Heart right ventricle (tissue), 16 donors: ENCODE data around the gene PRR23A. TPM values are rescaled to one million over a fixed set of nuclear protein-coding genes. Genes with fewer than 3 reads are reported as not detected.

Source experiments
- ATAC-seq, 8 donors: fragments of 200-7000 bp; cut with Tn5 transposase; one replicate each; pipeline ENCODE4 v1.9.1; 2020; ENCODE audit warnings: mild to moderate bottlenecking in 8 of 8, moderate library complexity in 8 of 8, moderate number of reproducible peaks in 1 of 8
- DNase-seq, 2 donors: peaks; one replicate each; pipeline ENCODE4 v3.0.0-alpha.2; 2020
- H3K27ac ChIP-seq, 10 donors: fragments of 200-600 bp; sonication (generic) in 2 of 10; one replicate each; pipeline versions ENCODE4 v1.5.0 to v1.8.0; 2020 to 2022; ENCODE audit warnings: mild to moderate bottlenecking in 3 of 10
- H3K27me3 ChIP-seq, 7 donors: fragments of 200-600 bp; one replicate each; pipeline ENCODE4 v1.8.0; 2021 to 2022; ENCODE audit warnings: mild to moderate bottlenecking in 2 of 7
- H3K36me3 ChIP-seq, 9 donors: fragments of 200-600 bp; sonication (generic) in 1 of 9; one replicate each; pipeline versions ENCODE4 v1.5.0 to v1.8.0; 2020 to 2022; ENCODE audit warnings: mild to moderate bottlenecking in 2 of 9
- H3K4me1 ChIP-seq, 9 donors: fragments of 200-600 bp; sonication (generic) in 1 of 9; one replicate each; pipeline versions ENCODE4 v1.5.0 to v1.8.0; 2020 to 2022; ENCODE audit warnings: mild to moderate bottlenecking in 4 of 9
- H3K4me3 ChIP-seq, 10 donors: fragments of 200-600 bp; sonication (generic) in 2 of 10; one replicate each; pipeline versions ENCODE4 v1.5.0 to v1.8.0; 2020 to 2022; ENCODE audit warnings: mild to moderate bottlenecking in 7 of 10, moderate library complexity in 2 of 10
- H3K9me3 ChIP-seq, 11 donors: fragments of 200-600 bp in 10 of 11; sonication (generic) in 2 of 11; one replicate each; pipeline versions ENCODE4 v1.5.0 to v1.8.0; 2013 to 2022; ENCODE audit warnings: mild to moderate bottlenecking in 2 of 11, control low read depth in 1 of 11, moderate library complexity in 1 of 11
- CTCF ChIP-seq, 9 donors: fragments of 200-600 bp; sonication (generic) in 2 of 9; IDR thresholded peaks; one replicate each; pipeline versions ENCODE4 v1.5.0 to v1.8.0; 2021 to 2022; ENCODE audit warnings: antibody characterized with exemption in 9 of 9, mild to moderate bottlenecking in 5 of 9, moderate library complexity in 1 of 9
- WGBS, 2 donors: extraction: QIAGEN DNeasy Blood & Tissue Kit; methylation state at CpG; one replicate each; pipeline ENCODE4 v1.1.7; 2013; ENCODE audit warnings: inconsistent platforms in 1 of 2; 5-methylcytosine and 5-hydroxymethylcytosine counted together
- intact Hi-C, 10 donors: fragments of 100-400 bp; cut with DNase I; formaldehyde crosslinking; loops; one replicate each; pipeline versions ENCODE4 v1.11.1 to v1.14.2; 2022
- long read RNA-seq, 3 donors: library from polyadenylated mRNA; unstranded; transcript quantifications; one replicate each; pipeline ENCODE4 v2.0.0, GENCODE V29; 2020 to 2021
- polyA plus RNA-seq, 2 donors: library from polyadenylated mRNA; stranded (reverse); fragments of 200-250 nt; gene quantifications; one replicate each; pipeline ENCODE4 v1.2.3, GENCODE V29; 2013
- total RNA-seq, 10 donors: library from RNA; stranded (reverse); fragmentation: NEBNext Ultra II Directional in 3 of 10; extraction: Animal tissue kit (Norgen Biotek cat#: 25700) in 3 of 10; gene quantifications; one replicate each; pipeline versions ENCODE4 v1.2.1 to v1.2.4, GENCODE V29; 2021 to 2023
- donor health status: Arrhythmogenic right ventricular cardiomyopathy.
- donor health status: ischemic (EF 13 %, LVEDD 7.1; RV severe dilation, severe dysfunction).
- donor health status: healthy with polysubstance abuse.
- donor health status: DM: no; HTN: yes; CAD: no.
- donor health status: DM: no; HTN: no; CAD: no.
- donor health status: ischemic (EF 25% LVEDD 6.9; RV normal size, moderate dysfunction).
- donor health status: ischemic (EF 25% LVEDD 5.7; RV mildly dilated, moderate dysfunction).
- donor health status: healthy.
- donor health status: DM: yes; HTN: yes; CAD: no.
- donor health status: Ischemic cardiomyopathy.
- donor health status: ischemic (EF 35%, LVEDD 5.7; RV mildly dilated, moderate dysfunction).
- donor health status: nonischemic (EF 11% LVEDD 7.7; RV severe dilation, severe dysfunction).
- donor health status: DM: yes; HTN: yes; CAD: no.
- donor health status: PGD.
- donor health status: ischemic (EF 29% LVEDD 5.4; RV normal size, mild dysfunction).
- donor health status: nonischemic (EF 23%, LVEDD 6.1; RV moderate dilation, normal function).

PRR23A gene
- total RNA-seq (not detected), polyA plus RNA-seq (not detected)
- long read RNA-seq, donor 1: 0 reads
- long read RNA-seq, donor 2: 0 reads
- long read RNA-seq, donor 3: 0 reads

- Histone ChIP-seq H3K36me3 (no peaks in the 10 kb centered on the region), H3K27me3 (peaks cover 0 to 16% (median 0%) of the 10 kb centered on the region in 7 donors), H3K4me1 (no peaks in the 10 kb centered on the region), H3K27ac (no peak within 1 kb of the TSS), H3K9me3 (peaks cover 0 to 59% (median 4%) of the 10 kb centered on the region in 11 donors), H3K4me3 (no peak within 1 kb of the TSS)
- WGBS, 2 donors: 59 to 69% methylated on average over 60 of the region's 60 CpGs
- intact Hi-C loops: no loop called here
- ATAC-seq (no peak), DNase-seq (no peak)
- TF ChIP-seq CTCF (IDR thresholded peaks at IDR 0.05): no peak
Measured at GRCh38 chr3:139006051-139006716, at the start of gene PRR23A. Gene PRR23A (minus strand): TSS chr3:139006268. CDS start chr3:139006268, 0 bp downstream.

GRCh38 chr3:139052802-139053600 is 46.9 kb upstream of the PRR23A start:
- intact Hi-C loops: no loop called here
- H3K4me1 ChIP-seq: no peaks in the 10 kb centered on the region
- TF ChIP-seq CTCF (IDR thresholded peaks at IDR 0.05): no peak
- H3K9me3 ChIP-seq: peaks cover 0 to 45% (median 21%) of the 10 kb centered on the region in 11 donors
- H3K4me3 ChIP-seq: no peak overlapping the region
- no peak overlapping the region for H3K27ac ChIP-seq
- 61 to 63% methylated on average over 2 of the region's 2 CpGs for WGBS, 2 donors
- DNase-seq (no peak), ATAC-seq (no peak)
- H3K36me3 ChIP-seq: no peaks in the 10 kb centered on the region
- H3K27me3 ChIP-seq: no peaks in the 10 kb centered on the region

- no peak for DNase-seq
- H3K27ac ChIP-seq: no peak within 1 kb of the TSS
- no peak for TF ChIP-seq CTCF (IDR thresholded peaks at IDR 0.05)
Measured at GRCh38 chr3:139044366-139045210, 38.5 kb upstream of the PRR23A start, which contains the start of gene PRR23C. Gene PRR23C (minus strand): TSS chr3:139044892. CDS start chr3:139044620, 272 bp downstream.

More at GRCh38 chr3:139044366-139045210, 38.5 kb upstream of the PRR23A start, which contains the start of gene PRR23C:
- peaks cover 0 to 32% (median 16%) of the 10 kb centered on the region in 7 donors for H3K27me3 ChIP-seq
- intact Hi-C loops: no loop called here
- no peak for ATAC-seq
- H3K9me3 ChIP-seq: peaks cover 0 to 40% (median 6%) of the 10 kb centered on the region in 11 donors
- no peaks in the 10 kb centered on the region for H3K36me3 ChIP-seq
- H3K4me3 ChIP-seq: no peak within 1 kb of the TSS
- 35 to 46% methylated on average over 77 of the region's 77 CpGs for whole genome bisulfite sequencing, 2 donors
- no peaks in the 10 kb centered on the region for H3K4me1 ChIP-seq
